Measurements from ENCODE around the gene ARHGEF17.

ARHGEF17 gene

GRCh38 chr11:73353422-73353821 is 45.3 kb downstream of the ARHGEF17 start:
- Histone ChIP-seq H3K27ac (ENCODE audit: low read depth, low read length) (no peak overlapping the region), H4K20me1 (ENCODE audit: control insufficient read depth, insufficient read depth, low read depth, low read length) (no peaks in the 10 kb centered on the region), H3K4me1 (ENCODE audit: control insufficient read depth, low read length) (peaks cover 4% of the 10 kb centered on the region), H3K36me3 (ENCODE audit: control insufficient read depth, low read length) (no peaks in the 10 kb centered on the region), H3K9me2 (replicated peaks; ENCODE audit: control insufficient read depth, low read length) (no peaks in the 10 kb centered on the region), H3K4me2 (ENCODE audit: low read length) (no peak overlapping the region), H3K27me3 (ENCODE audit: control insufficient read depth, low read length) (peaks cover 9% of the 10 kb centered on the region; the same call in 1 of the 2 replicates), H3F3A (ENCODE audit: control insufficient read depth, insufficient read depth) (no peaks in the 10 kb centered on the region), H3K79me2 (ENCODE audit: control insufficient read depth, low read length) (no peaks in the 10 kb centered on the region), H3K4me3 (ENCODE audit: low read length) (no peak overlapping the region), H3K9me3 (ENCODE audit: control insufficient read depth, insufficient read depth, low read length) (no peaks in the 10 kb centered on the region)
- no peak for TF ChIP-seq EZH2phosphoT487 (IDR thresholded peaks at IDR 0.05; ENCODE audit: borderline replicate concordance, low read length)
- TF ChIP-seq CTCF (IDR thresholded peaks at IDR 0.05; ENCODE audit: low read depth, low read length, poor library complexity, severe bottlenecking): no peak

- Histone ChIP-seq H4K20me1 (ENCODE audit: control insufficient read depth, insufficient read depth, low read depth, low read length) (no peaks in the 10 kb centered on the region), H3K4me2 (ENCODE audit: low read length) (no peak overlapping the region), H3K36me3 (ENCODE audit: control insufficient read depth, low read length) (no peaks in the 10 kb centered on the region), H3K27ac (ENCODE audit: low read depth, low read length) (no peak overlapping the region), H3F3A (ENCODE audit: control insufficient read depth, insufficient read depth) (no peaks in the 10 kb centered on the region), H3K9me2 (replicated peaks; ENCODE audit: control insufficient read depth, low read length) (no peaks in the 10 kb centered on the region), H3K4me3 (ENCODE audit: low read length) (no peak overlapping the region), H3K9me3 (ENCODE audit: control insufficient read depth, insufficient read depth, low read length) (no peaks in the 10 kb centered on the region), H3K27me3 (ENCODE audit: control insufficient read depth, low read length) (peaks cover 3% of the 10 kb centered on the region; the same call in 1 of the 2 replicates), H3K4me1 (ENCODE audit: control insufficient read depth, low read length) (peaks cover 4% of the 10 kb centered on the region), H3K79me2 (ENCODE audit: control insufficient read depth, low read length) (no peaks in the 10 kb centered on the region)
- no peak for TF ChIP-seq EZH2phosphoT487 (IDR thresholded peaks at IDR 0.05; ENCODE audit: borderline replicate concordance, low read length)
- no peak for TF ChIP-seq CTCF (IDR thresholded peaks at IDR 0.05; ENCODE audit: low read depth, low read length, poor library complexity, severe bottlenecking)
These were observed 47.0 kb downstream of the ARHGEF17 start for GRCh38 chr11:73355109-73355508.

GRCh38 chr11:73356979-73357860 is 49.1 kb downstream of the ARHGEF17 start:
- TF ChIP-seq EZH2phosphoT487 (IDR thresholded peaks at IDR 0.05; ENCODE audit: borderline replicate concordance, low read length): no peak
- TF ChIP-seq CTCF (IDR thresholded peaks at IDR 0.05; ENCODE audit: low read depth, low read length, poor library complexity, severe bottlenecking): no peak
- H3K27me3 ChIP-seq (ENCODE audit: control insufficient read depth, low read length): peaks cover 3% of the 10 kb centered on the region; the same call in 1 of the 2 replicates
- H3K9me3 ChIP-seq (ENCODE audit: control insufficient read depth, insufficient read depth, low read length): no peaks in the 10 kb centered on the region
- no peaks in the 10 kb centered on the region for H3K4me1 ChIP-seq (ENCODE audit: control insufficient read depth, low read length)
- H3K27ac ChIP-seq (ENCODE audit: low read depth, low read length): no peak overlapping the region
- H4K20me1 ChIP-seq (ENCODE audit: control insufficient read depth, insufficient read depth, low read depth, low read length): no peaks in the 10 kb centered on the region
- H3K4me3 ChIP-seq (ENCODE audit: low read length): no peak overlapping the region
- no peaks in the 10 kb centered on the region for H3F3A ChIP-seq (ENCODE audit: control insufficient read depth, insufficient read depth)
- H3K9me2 ChIP-seq (replicated peaks; ENCODE audit: control insufficient read depth, low read length): no peaks in the 10 kb centered on the region
- H3K36me3 ChIP-seq (ENCODE audit: control insufficient read depth, low read length): no peaks in the 10 kb centered on the region
- H3K4me2 ChIP-seq (ENCODE audit: low read length): no peak overlapping the region
- H3K79me2 ChIP-seq (ENCODE audit: control insufficient read depth, low read length): no peaks in the 10 kb centered on the region
